Spleen (tissue), 7 donors: ENCODE results near the gene HDAC9.

Source experiments
- CTCF ChIP-seq, 11 experiments: fragments of 200-600 bp in 7 of 11; fragments of 450-650 bp in 4 of 11; sonication (generic) in 4 of 11; IDR thresholded peaks in 8 of 11; conservative IDR thresholded peaks in 3 of 11; 1 replicate in 7 of 11; 2 replicates in 4 of 11; pipeline versions ENCODE4 v1.4.0 to v1.8.0; 2016 to 2021; ENCODE audit warnings: antibody characterized with exemption in 11 of 11, inconsistent platforms in 4 of 11, mild to moderate bottlenecking in 1 of 11
- POLR2A ChIP-seq, 3 donors: fragments of 450-650 bp; IDR thresholded peaks; one replicate each; pipeline ENCODE4 v1.5.1; 2017; ENCODE audit warnings: antibody characterized with exemption in 3 of 3, mild to moderate bottlenecking in 1 of 3
- donor health status: DM: no; HTN: no; CAD: no; lungs with moderate emphysema.
- donor health status: DM: no; HTN: no; CAD: no.
- donor health status: DM: no; HTN: no; CAD: no.

DNA sequence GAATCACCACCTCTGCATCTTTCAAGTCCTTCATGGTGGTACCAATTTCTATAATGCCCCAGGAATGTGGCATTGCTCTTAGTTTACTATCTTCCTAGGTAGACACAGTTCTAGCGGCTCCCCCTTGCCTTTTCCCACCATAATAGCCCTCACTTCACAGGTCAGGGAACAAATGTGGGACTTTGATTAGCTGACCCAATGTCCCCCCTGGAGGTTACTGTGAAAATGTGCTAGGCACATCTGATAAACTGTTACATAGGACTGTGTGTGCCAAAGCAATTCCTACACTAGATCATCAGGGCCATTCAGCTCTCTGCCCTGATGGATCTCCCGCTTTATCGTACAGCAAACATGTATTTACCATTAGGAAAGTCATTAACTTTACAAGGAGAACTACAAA, 527.9 kb downstream of the HDAC9 start:
- TF ChIP-seq CTCF (IDR thresholded peaks at IDR 0.05 in 8 of 11, conservative IDR thresholded peaks at IDR 0.05 in 3 of 11) (no peak), POLR2A (IDR thresholded peaks at IDR 0.05) (no peak)
